Panc1 (cell line): ENCODE results near the gene SAV1. TPM values are rescaled to one million over a fixed set of nuclear protein-coding genes. Genes with fewer than 3 reads are reported as not detected.
"Not testable (repeated sequence)": the region's sequence is repeated elsewhere in the genome, so short reads cannot be mapped to it uniquely, and the experiment has no call there.

Source experiments
- ATAC-seq: fragments of 200-7000 bp; cut with Tn5 transposase; 2 replicates; pipeline ENCODE4 v1.9.1; 2020; ENCODE audit warnings: mild to moderate bottlenecking, moderate library complexity
- BruUV-seq: library from RNA; stranded (reverse); fragments of 400-500 nt; replicated peaks from 2 replicates; lab custom pipeline; 2021; lab: Mats Ljungman, UMichigan
- CTCF ChIA-PET: fragments of 300-600 bp; sonication (Branson Sonifier 250); formaldehyde crosslinking; loops from one replicate; lab custom pipeline; 2022; ENCODE audit warnings: antibody characterized with exemption; lab: Charles Lee
- POLR2A ChIA-PET: fragments of 300-600 bp; sonication (Branson Sonifier 250); formaldehyde crosslinking; loops from one replicate; lab custom pipeline; 2022; ENCODE audit warnings: antibody characterized with exemption; lab: Charles Lee
- DNase-seq: peaks from one replicate; pipeline ENCODE4 v3.0.0-alpha.2; 2010; ENCODE audit warnings: low read depth, low spot score
- H3K27ac ChIP-seq: 2 replicates; pipeline ENCODE4 v1.5.1; 2011; ENCODE audit warnings: mild to moderate bottlenecking, low read length, inconsistent platforms
- H3K27me3 ChIP-seq: fragments of 200-500 bp; sonication (Bioruptor generic); 2 replicates; pipeline ENCODE4 v1.6.0; 2014; ENCODE audit warnings: low read length, inconsistent platforms; ENCODE audit not compliant: control insufficient read depth, insufficient read depth
- H3K36me3 ChIP-seq: fragments of 200-500 bp; sonication (Bioruptor generic); 2 replicates; pipeline ENCODE4 v1.5.1; 2014; ENCODE audit warnings: inconsistent platforms, mild to moderate bottlenecking, low read length, moderate library complexity; ENCODE audit not compliant: control insufficient read depth, insufficient read depth
- H3K4me1 ChIP-seq: 2 replicates; pipeline ENCODE4 v1.5.1; 2011; ENCODE audit warnings: inconsistent platforms, mild to moderate bottlenecking, low read length, moderate library complexity; ENCODE audit not compliant: control insufficient read depth, insufficient read depth
- H3K4me3 ChIP-seq, 2 experiments: 2 replicates each; pipeline ENCODE4 v1.5.1; 2011 to 2012; ENCODE audit warnings: low read depth in 2 of 2, low read length in 2 of 2, mild to moderate bottlenecking in 2 of 2, inconsistent platforms in 1 of 2, moderate library complexity in 1 of 2
- H3K9me3 ChIP-seq: fragments of 200-500 bp; sonication (Bioruptor generic); 2 replicates; pipeline ENCODE4 v1.5.1; 2014; ENCODE audit warnings: low read depth, mild to moderate bottlenecking, inconsistent platforms, low read length, moderate library complexity; ENCODE audit not compliant: control insufficient read depth, insufficient read depth
- CTCF ChIP-seq: fragments of 450-650 bp; IDR thresholded peaks from 2 replicates; pipeline ENCODE4 v1.5.1; 2017; ENCODE audit warnings: mild to moderate bottlenecking
- POLR2AphosphoS5 ChIP-seq: IDR thresholded peaks from 2 replicates; pipeline ENCODE4 v1.6.1; 2012; ENCODE audit warnings: mild to moderate bottlenecking, low read depth, low read length, moderate library complexity
- REST ChIP-seq, 2 experiments: IDR thresholded peaks; 2 replicates each; pipeline ENCODE4 v1.6.1; 2011 to 2012; ENCODE audit warnings: low read depth in 2 of 2, control low read depth in 1 of 2, low read length in 1 of 2, mild to moderate bottlenecking in 1 of 2, moderate library complexity in 1 of 2; ENCODE audit not compliant: insufficient read depth in 1 of 2
- SIN3A ChIP-seq: IDR thresholded peaks from 2 replicates; pipeline ENCODE4 v1.6.1; 2012; ENCODE audit warnings: low read depth, mild to moderate bottlenecking, low read length, moderate library complexity, borderline replicate concordance; ENCODE audit not compliant: insufficient read depth
- TCF7L2 ChIP-seq: IDR thresholded peaks from 2 replicates; pipeline ENCODE4 v1.6.1; 2011; ENCODE audit warnings: mild to moderate bottlenecking, low read depth, low read length, inconsistent platforms
- in situ Hi-C: cut with HindIII; loops from 2 replicates; pipeline ENCODE4 v1.10.0; 2016; ENCODE audit warnings: low sequenced_read_pairs, low pct_unique_long_range_greater_than_20kb
- intact Hi-C: fragments of 100-400 bp; cut with micrococcal nuclease; formaldehyde crosslinking; loops from one replicate; pipeline ENCODE4 v1.10.0; 2022; ENCODE audit not compliant: unreplicated experiment
- total RNA-seq: library from RNA; stranded (reverse); gene quantifications from one replicate; pipeline ENCODE4 v1.2.1, GENCODE V29; 2021; ENCODE audit not compliant: unreplicated experiment

SAV1 gene
- total RNA-seq, 1 experiment from 2014 or later: 13.2 TPM

GRCh38 chr14:50697659-50698290, 29.7 kb upstream of the SAV1 start:
- Histone ChIP-seq H3K27ac (no peak overlapping the region), H3K27me3 (no peaks in the 10 kb centered on the region), H3K4me3 (no peak overlapping the region), H3K4me1 (no peaks in the 10 kb centered on the region), H3K9me3 (no peaks in the 10 kb centered on the region), H3K36me3 (no peaks in the 10 kb centered on the region)
- POLR2A ChIA-PET: no interaction called here
- DNase-seq (no peak), ATAC-seq (no peak)
- BruUV-seq: no TSS peak
- CTCF ChIA-PET: no interaction called here
- intact Hi-C loops: no loop called here
- in situ Hi-C loops: no loop called here
- TF ChIP-seq REST (IDR thresholded peaks at IDR 0.05; ENCODE audit: insufficient read depth in 1 of 2, low read depth in 2 of 2, low read length in 1 of 2) (no peak), POLR2AphosphoS5 (no peak), TCF7L2 (no peak), CTCF (no peak), SIN3A (no peak)

DNA sequence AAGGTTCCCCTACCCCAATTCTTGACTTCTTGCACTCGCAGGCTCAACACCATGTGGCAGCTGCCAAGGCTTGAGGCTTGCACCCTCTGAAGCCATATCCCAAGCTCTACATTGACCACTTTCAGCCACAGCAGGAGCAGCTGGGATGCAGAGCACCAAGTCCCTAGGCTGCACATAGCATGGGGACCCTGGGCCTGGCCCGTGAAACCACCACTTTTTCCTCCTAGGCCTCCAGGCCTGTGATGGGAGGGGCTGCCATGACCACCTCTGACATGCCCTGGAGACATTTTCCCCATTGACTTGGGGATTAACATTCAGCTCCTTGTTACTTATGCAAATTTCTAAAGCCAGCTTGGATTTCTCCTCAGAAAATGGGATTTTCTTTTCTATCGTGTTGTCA, 26.2 kb upstream of the SAV1 start:
- POLR2A ChIA-PET, intact Hi-C loops, H3K9me3 ChIP-seq, CTCF ChIA-PET, H3K4me3 ChIP-seq, H3K36me3 ChIP-seq, H3K27me3 ChIP-seq, in situ Hi-C loops, H3K27ac ChIP-seq, ATAC-seq, BruUV-seq, H3K4me1 ChIP-seq, DNase-seq: not testable (repeated sequence)

DNA sequence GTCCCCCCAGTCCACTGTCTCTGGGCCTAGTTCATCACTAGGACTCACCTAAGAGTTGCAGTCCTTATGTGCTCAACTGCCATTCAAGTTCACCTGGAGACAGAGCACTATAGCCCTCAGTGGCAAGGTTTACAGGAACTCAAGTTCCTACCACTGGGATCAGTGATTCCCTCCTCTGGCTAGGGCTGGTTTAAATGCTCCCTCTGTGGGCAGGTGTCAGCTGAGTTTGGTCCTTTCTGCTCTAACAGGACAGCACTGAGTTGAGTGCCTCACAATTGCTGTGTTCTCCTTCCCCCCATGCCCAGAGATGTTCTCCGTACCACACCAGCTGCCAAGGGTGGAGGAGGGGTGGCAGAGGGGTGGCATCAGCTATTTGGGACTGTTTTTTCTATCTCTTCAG, 20.8 kb upstream of the SAV1 start:
- ChIA-PET POLR2A (no interaction called here), CTCF (no interaction called here)
- Histone ChIP-seq H3K4me3 (no peak overlapping the region), H3K27me3 (no peaks in the 10 kb centered on the region), H3K9me3 (no peaks in the 10 kb centered on the region), H3K4me1 (no peaks in the 10 kb centered on the region), H3K36me3 (no peaks in the 10 kb centered on the region), H3K27ac (no peak overlapping the region)
- BruUV-seq: no TSS peak
- no peak for TF ChIP-seq TCF7L2
- TF ChIP-seq CTCF: no peak
- no peak for TF ChIP-seq POLR2AphosphoS5
- no peak for TF ChIP-seq REST (IDR thresholded peaks at IDR 0.05; ENCODE audit: insufficient read depth in 1 of 2, low read depth in 2 of 2, low read length in 1 of 2)
- TF ChIP-seq SIN3A: no peak
- intact Hi-C loops: no loop called here
- ATAC-seq: no peak
- DNase-seq: no peak
- in situ Hi-C loops: no loop called here
